OCI-LY1 (cell line): ENCODE results near the gene NAXD.

Experiments
- CTCF ChIP-seq: fragments of 200-600 bp; sonication (generic), shearing (Covaris generic); IDR thresholded peaks from 2 replicates; pipeline ENCODE4 v1.5.1; 2017; ENCODE audit warnings: mild to moderate bottlenecking, antibody characterized with exemption, low read length, moderate library complexity, mixed read lengths
- EZH2 ChIP-seq: fragments of 200-600 bp; sonication (generic), shearing (Covaris generic); IDR thresholded peaks from 2 replicates; pipeline ENCODE4 v1.8.0; 2017; ENCODE audit warnings: borderline replicate concordance, mixed run types, mild to moderate bottlenecking, antibody characterized with exemption, low read length, moderate library complexity, mixed read lengths

- TF ChIP-seq EZH2: no peak
- TF ChIP-seq CTCF: no peak
These were observed 33.6 kb downstream of the NAXD start for GRCh38 chr13:110648848-110649421.
